ENCODE data around the gene BCKDHB.

The BCKDHB gene

GRCh38 chr6:80151635-80152034, 45.2 kb downstream of the BCKDHB start:
- no peak for DNase-seq

GRCh38 chr6:80154160-80154559, 47.7 kb downstream of the BCKDHB start:
- DNase-seq: no peak

- no peak for DNase-seq
Observed at GRCh38 chr6:80156221-80156620, 49.8 kb downstream of the BCKDHB start.

- DNase-seq: no peak
Observed at GRCh38 chr6:80158478-80158989, 52.1 kb downstream of the BCKDHB start.

GRCh38 chr6:80161434-80161833, 55.0 kb downstream of the BCKDHB start:
- no peak for DNase-seq

- DNase-seq: no peak
Observed at GRCh38 chr6:80163754-80164187, 57.3 kb downstream of the BCKDHB start.

- no peak for DNase-seq
Observed at GRCh38 chr6:80165143-80165542, 58.7 kb downstream of the BCKDHB start.

GRCh38 chr6:80165819-80166218, 59.3 kb downstream of the BCKDHB start:
- no peak for DNase-seq

GRCh38 chr6:80170433-80170832, 64.0 kb downstream of the BCKDHB start:
- no peak for DNase-seq

GRCh38 chr6:80173411-80173810, 66.9 kb downstream of the BCKDHB start:
- no peak for DNase-seq

GRCh38 chr6:80174900-80175572, 68.6 kb downstream of the BCKDHB start:
- no peak for DNase-seq

- DNase-seq: no peak
Observed at GRCh38 chr6:80179695-80180094, 73.2 kb downstream of the BCKDHB start.

- DNase-seq: no peak
Observed at GRCh38 chr6:80181352-80182081, 75.0 kb downstream of the BCKDHB start.

GRCh38 chr6:80182308-80182707, 75.8 kb downstream of the BCKDHB start:
- no peak for DNase-seq

- DNase-seq: no peak
Observed at GRCh38 chr6:80183019-80183795, 76.7 kb downstream of the BCKDHB start.

GRCh38 chr6:80185492-80185891, 79.0 kb downstream of the BCKDHB start:
- DNase-seq: no peak

GRCh38 chr6:80186082-80186481, 79.6 kb downstream of the BCKDHB start:
- DNase-seq: no peak

- DNase-seq: no peak
Observed at GRCh38 chr6:80196906-80197305, 90.4 kb downstream of the BCKDHB start.

- DNase-seq: no peak
Observed at GRCh38 chr6:80197474-80197873, 91.0 kb downstream of the BCKDHB start.

GRCh38 chr6:80197986-80198385, 91.5 kb downstream of the BCKDHB start:
- DNase-seq: no peak

- DNase-seq: no peak
Observed at GRCh38 chr6:80203283-80203682, 96.8 kb downstream of the BCKDHB start.

GRCh38 chr6:80205404-80205803, 98.9 kb downstream of the BCKDHB start:
- no peak for DNase-seq

GRCh38 chr6:80206758-80207157, 100.3 kb downstream of the BCKDHB start:
- no peak for DNase-seq

Data from T-helper 9 cell (primary cell).